CD4-positive, alpha-beta T cell treated with Interleukin-2 at 100 ng/mL for 4 hours (primary cell): ENCODE measurements around the gene SMAD1.

Source experiments
- DNase-seq: peaks from one replicate; pipeline ENCODE4 v3.0.0-alpha.2; 2020; ENCODE audit warnings: low spot score

The SMAD1 gene

DNA sequence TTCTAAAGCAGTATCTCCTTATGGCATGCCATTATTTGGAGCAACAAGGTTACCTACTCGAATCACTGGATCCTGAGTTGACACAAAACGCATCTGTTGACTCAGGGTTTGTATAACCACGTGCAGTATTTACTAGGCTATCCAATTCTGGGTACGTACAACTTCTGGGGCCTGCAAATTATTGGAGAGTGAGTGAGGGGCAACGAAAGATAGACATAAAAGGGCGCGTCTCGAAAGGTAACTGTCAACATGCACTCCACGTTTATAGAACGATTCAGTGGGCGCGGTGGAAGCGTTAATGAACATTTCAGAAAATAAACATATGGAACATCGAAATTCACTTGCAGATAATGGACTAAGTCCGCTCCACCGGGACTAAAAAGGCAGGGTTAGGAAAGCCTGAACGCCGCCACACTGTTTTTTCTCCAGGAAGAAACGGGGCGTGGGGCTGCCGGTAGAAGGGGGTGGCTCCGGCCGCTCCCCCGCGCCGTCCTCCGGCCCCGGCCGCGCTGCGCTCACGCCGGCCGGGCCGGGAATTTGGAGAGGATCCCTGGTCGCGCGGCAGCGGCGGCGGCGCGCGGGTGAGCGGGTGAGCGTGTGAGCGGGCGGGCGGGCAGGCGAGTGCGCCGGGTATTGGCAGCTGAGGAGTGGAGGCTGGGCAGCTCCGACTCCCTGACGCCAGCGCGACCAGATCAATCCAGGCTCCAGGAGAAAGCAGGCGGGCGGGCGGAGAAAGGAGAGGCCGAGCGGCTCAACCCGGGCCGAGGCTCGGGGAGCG lies at the start of gene SMAD1:
Gene SMAD1, plus strand, starts transcription at position 690 of the 778 bp plus-strand sequence. CDS start 32,761 bp downstream, outside the sequence.
- DNase-seq: no peak

DNA sequence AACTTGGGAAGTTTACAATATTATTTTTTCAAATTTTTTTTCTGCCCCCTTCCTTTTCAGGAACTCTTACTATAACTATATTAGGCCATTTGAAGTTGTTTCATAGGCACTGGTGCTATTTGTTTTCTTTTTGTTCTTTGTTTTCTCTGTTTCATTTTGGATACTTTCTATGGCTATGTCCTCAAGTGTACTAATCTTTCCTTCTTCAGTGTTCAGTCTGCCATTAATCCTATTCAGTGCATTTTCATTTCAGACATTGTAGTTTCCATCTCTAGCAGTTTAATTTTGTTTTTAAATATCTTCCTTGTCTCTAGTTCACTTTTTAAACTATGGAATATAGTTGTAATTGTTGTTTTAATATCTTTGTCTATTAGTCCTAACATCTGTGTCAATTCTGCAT lies 48.0 kb upstream of the SMAD1 start:
- no peak for DNase-seq

DNA sequence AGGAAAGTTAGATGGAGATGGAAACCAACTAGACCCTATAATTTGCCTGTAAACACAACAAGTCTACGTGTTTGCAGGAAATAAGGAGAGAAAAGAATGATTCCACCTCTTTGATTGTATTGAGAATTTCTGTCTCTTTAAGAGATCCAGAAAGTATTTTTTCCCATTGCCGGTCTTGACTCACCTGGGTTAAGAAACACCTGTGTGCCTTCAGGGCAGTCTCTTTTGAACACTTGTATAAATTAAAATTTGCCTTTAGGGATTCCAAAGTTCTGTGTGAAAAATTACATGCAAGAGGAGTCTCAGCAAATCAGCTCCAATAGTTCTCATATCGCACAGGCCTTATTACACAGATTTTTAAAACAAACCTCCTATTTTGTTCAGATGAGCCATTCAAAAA lies 46.0 kb upstream of the SMAD1 start:
- DNase-seq: no peak

DNA sequence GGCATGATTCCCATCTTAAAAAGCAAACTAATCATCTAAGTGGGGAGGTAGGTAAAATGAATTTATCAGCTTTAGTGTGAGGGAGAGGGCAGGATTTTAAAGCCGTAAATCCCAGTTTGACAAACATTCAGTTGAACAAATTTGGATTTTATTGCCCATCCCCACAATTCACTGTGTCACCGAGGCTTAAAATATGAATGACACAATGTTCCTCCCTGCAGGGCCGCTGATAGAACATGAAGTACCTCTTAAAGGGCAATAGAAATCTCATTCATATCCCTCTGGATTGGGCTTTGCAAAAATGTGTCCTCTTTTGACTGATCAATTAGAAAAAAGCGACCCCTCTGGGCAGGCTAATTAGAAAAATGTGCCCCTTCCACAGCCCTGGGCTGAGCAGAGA lies 45.5 kb upstream of the SMAD1 start:
- no peak for DNase-seq

DNA sequence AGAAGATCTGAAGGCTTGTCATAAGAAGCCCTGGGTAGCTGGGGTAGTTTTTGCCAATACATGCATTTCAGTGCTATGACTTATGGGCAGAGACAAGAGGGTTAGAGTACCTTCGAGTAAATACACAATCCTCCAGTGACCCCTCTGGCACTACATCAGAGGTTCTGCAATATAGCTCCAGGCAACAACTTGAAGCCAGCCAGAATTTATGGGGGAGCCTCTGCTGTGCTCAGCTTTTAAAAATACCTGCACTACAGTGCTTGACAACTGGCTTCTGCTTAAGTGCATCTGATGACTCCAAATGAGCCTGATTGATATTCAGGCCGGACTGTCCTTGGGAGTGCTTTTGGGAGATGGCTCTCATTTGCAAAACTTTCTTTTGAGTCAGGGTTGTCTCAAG lies 44.9 kb upstream of the SMAD1 start:
- no peak for DNase-seq

DNA sequence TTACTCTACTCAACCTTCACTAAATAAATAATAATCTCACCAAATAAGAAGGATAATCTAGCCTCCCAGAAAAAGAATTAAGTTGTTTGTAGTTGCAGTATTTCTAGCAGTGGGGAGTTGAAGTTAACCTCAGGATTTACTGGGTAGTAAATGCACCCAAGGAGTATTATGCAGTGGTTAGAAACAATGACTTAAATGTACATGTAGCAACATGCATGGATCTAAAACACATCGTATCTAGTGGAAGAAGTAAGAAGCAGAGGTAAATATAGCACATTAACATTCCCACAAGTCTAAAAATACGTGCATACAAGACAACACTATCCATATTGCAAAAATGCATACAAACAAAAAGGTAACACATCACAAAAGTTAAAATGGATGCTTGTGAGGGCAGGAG lies 44.2 kb upstream of the SMAD1 start:
- no peak for DNase-seq

DNA sequence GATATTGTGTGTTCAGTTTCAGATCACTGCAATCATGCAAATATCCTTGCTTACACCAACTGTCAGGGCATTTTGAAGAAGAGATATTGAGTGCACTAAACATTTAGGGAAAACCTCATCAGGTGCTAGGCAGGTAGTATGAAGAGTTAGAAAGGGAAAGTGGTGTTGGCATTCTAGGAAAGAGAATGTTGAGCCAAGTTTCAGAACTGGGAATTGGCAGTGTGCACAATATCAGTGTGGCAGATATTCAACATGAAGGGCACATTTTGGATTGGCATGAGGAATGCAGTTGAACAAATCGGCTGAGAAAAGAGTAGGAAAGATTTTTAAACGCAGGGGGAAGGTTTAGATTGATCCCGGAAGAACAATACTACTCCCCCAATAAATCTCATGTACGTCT lies 43.4 kb upstream of the SMAD1 start:
- no peak for DNase-seq

DNA sequence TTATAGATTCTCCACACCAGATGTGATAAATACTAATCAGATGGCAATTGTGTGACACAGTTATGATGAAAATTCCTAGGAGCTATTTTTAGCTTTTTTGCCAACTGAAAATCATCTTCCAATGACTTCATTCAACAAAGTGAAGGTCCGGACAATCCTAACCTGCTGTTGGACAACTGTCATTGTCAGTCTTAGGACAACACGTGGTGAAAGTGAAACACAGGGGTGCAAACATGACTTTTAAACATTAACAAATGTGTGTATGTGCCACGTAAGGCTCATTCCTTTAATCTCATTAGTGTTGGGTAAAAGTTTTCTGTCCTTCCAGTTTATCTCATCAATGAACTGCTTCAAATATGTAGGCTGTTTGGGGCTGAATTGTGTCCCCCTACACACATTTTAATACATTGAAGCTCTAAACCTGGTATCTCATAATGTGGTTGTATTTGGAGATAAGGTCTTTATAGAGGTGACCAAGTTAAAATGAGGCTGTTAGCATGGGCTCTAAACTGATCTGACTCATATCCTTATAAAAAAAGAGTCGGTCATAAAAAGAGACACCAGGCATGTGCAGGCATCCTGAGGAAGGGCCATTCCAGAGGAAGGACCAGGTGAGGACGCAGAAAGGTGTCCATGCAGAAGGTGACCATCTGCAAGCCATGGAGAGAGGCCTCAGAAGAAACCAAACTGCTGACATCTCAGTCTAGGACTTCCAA lies 41.2 kb upstream of the SMAD1 start:
- no peak for DNase-seq

DNA sequence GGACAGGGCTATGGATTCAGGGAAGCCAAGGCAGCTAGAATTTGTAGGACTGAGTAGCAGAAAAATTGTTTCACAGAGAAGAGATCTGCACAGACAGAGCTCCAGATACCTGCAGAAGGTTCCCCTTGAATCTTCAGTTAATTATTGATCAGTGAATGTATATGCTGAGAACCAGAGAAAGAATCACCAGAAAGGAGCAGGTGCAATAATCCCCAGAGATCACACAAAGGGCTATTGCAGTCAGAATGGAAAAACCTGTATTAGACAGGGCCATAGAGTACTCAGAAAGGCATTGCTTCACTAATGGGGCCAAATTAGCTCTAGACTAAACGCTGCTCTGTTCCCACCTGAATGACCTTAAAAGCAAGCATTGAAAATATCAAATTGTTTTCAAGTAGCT lies 35.5 kb upstream of the SMAD1 start:
- DNase-seq: no peak

DNA sequence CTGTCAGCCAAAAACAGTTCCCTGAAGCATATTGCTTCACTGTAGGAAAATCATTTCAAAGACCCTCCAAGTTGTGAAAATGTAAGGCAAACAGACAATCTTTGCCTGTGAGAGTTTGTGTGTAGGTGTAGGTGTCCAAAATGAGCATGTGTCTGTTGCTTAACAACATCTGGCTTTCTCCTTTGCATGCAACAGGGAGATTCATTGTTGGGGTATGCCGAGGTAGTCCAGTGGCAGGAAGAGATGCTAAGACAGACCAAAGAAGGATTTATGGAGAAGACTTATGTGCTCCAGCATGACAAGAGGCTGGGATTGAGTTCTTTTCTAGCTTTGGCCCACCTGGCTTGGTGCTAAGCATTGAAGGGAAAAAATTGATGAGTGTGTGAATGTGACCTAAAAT lies 29.8 kb upstream of the SMAD1 start:
- DNase-seq: no peak

DNA sequence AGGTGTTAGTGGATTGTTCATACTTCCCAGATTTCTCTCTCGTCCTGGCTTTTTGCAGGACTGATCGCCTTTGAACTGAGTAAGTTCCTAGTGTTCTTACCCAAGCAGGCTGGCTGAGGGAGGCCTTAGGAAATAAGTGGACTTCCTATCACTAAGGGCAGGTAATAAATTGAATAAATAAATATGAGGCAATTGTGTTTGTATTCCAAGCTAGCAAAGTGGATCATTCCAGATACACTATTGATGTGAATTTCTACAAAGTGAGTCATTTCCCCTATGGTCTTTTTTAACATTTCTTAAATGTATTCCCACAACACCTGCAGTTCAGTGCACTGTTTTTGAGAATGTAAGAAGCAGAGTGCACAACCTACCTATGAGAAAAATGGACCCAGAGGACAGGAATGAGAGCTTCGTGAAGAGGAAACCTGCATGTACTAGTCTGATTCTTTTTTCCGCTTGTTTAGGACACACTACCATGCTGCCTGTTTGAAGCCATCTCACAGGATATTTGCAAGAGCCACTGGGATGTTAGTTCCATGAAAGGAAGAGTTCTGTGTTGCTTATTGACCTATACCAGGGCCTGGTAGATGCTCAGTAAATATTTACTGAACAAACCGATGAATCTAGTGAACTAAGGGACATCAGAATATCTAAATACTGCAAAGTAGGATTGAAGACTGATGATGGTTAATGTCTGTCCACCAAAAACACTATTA lies 29.0 kb upstream of the SMAD1 start:
- DNase-seq: no peak

DNA sequence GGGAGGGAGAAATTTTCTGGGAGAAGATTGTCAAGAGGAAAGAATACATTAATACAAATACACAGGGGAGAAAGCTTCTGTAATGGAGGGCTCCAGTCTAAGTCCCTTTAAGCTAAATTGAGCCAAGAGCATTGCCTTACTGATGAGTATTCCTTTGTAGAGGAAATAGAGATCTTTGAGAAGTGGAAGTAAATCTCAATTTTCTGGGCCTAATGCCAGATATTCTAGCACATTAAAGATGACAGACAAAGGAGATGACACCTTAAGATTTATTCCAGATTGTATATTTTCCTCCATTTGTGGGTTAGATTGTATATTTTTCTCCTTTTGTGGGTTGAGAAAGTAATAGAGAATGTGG lies 28.5 kb upstream of the SMAD1 start:
- no peak for DNase-seq

DNA sequence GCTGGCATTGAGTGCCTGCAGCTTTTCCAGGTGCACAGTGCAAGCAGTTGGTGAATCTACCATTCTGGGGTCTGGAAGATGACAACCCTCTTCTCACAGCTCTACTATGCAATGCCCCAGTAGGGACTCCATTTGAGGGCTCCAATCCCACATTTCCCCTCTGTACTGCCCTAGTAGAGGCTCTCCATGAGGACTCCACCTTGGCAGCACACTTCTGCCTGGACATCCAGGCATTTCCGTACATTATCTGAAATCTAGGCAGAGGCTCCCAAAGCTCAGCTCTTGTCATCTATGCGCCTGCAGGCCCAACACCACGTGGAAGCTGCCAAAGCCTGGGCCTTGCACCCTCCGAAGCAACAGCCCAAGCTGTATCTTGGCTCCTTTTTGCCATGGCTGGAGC lies 8.4 kb upstream of the SMAD1 start:
- DNase-seq: no peak

DNA sequence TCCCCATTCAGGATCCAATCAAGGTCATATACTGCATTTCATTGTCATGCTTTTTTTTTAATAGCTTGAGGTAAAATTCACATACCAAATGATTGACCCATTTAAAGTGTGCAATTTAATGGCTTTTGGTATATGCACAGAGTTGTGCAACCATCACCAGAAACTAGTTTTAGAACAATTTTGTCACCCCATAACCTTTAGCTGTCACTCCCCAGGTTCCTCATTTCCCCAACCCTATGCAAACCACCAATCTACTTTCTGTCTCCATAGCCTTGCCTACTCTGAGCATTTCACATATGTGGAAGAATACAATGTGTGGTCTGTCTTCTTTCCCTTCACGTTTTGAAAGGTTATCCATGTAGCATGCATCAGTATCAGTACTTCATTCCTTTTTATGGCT lies 1.4 kb upstream of the SMAD1 start:
- no peak for DNase-seq

DNA sequence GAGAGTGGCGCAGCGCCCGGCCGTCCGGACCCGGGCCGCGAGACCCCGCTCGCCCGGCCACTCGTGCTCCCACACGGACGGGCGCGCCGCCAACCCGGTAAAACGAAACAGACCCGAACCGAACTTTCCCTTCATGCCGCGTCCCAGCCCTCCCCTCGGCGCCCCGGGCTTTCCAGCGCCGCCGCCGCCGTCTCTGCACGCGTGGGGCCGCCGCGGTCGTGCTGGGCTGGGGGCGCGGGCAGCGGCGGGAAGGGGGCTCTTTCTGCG lies 222 bp downstream of the SMAD1 start:
- no peak for DNase-seq

DNA sequence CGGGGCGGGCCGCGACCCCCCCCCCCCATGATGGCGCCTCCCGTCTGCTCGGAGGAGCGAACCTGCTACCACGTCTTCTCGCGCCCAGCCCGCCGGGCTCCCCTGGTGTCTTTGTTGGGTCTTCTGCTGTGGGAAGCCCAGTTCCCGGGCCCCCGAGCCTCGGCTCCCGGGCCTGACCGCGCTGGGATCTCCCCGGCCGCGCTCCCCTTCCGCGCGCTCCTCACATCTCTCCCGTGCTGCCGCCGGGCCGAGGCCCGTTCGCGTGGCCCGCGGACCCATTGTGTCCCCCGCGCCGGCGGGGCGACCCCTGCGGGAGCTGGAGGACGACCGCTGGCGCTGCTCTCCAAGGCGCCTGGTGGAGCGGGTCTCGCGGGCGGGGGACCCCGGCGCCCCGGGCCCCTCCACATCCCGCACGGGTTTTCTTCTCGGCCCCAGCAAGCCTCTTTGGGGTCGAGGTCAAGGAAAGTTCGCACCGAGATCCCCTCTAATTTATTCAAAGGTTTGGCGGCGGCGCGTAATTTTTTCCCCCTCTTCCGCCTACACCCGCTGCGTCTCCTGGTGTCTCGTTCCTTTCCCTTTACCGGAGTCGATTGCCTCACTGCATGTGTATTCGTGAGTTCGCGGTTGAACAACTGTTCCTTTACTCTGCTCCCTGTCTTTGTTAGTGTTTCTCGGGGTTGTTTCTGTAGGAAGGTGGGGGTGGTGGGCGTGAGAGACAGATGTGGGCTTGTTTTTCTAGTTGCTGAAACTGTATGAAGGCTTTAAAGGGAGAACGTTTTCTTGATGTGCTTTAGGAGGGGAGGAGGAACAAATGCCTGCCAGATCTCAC lies 770 bp downstream of the SMAD1 start:
- DNase-seq: no peak

DNA sequence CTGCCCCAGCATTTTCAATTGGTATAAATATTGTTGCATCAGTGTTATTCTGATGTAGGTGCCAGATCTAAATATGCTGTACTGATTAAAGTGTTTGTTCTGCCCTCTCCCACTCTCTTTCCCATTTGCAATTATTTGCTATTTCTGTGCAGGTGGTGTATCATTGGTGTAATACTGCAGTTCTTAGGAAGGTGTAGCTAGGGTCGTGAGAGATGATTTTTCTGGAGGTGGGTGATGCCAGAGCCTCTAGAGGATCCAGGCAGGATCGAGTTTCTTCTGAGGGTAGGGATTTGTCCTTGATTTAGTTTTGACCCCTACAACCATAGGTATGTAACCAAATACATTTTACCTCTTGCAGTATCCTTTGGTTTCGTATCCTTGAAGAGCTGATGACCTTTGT lies 1.9 kb downstream of the SMAD1 start:
- DNase-seq: no peak

DNA sequence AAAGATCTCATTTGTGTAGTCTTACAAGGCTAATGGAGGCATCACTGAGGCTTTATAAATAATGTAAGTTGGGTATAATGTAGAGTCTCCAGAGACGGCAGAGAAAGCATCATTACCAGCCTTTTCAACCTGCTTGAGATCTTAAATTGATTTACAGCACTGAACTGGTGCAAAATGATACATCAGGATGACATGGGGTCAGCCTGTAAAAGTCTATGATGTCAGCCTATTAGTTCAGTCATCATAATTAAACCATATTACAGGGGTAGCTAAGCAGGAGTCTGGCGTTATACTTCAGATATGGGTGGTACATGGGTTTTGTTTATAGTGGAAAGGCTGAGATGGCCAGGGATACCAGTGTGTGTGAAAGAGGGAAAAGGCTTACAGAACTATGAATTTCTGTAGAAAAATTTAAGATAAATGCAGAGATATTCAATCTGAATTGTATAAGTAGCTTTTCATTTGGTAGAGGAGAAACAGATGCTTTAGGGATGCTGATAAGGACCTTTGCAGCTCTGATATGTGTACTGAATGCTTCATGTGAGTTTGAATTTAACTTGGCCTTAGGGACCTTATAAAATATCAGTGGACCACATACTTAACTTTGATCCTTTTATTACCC lies 2.7 kb downstream of the SMAD1 start:
- DNase-seq: no peak

DNA sequence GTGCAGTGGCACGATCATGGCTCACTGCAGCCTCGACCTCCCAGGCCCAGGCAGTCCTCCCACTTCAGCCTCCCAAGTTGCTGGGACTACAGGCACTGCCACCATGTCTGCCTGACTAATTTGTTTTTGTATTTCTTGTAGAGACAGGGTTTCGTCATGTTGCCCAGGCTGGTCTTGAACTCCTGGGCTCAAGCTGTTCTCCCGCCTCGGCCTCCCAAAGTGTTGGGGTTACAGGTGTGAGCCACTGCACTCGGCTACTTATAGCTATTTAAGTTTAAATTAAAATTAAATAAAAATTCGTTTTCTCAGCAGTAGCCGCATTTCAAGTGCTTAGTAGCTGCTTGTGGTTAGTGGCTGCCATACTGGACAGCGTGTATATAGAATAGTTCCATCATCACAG lies 3.5 kb downstream of the SMAD1 start:
- no peak for DNase-seq

DNA sequence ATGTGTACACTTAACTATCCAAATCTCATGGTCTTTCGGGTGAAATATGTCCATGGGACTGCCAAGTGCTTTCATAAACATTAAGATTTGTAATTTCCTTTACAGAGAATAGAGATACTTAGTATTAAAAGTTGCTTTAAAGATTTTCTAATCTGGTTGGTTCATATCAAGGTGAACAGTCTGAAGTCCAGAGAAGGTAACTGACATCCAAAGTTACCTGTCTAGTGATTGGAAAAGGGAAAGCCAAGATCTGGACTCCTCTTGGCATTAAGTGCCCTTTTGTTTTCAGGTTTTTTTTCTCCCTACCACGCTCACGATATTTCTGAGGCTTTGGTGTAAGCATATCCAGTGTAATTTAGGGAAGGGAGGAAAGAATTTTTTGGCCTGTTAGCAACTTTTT lies 5.0 kb downstream of the SMAD1 start:
- no peak for DNase-seq

DNA sequence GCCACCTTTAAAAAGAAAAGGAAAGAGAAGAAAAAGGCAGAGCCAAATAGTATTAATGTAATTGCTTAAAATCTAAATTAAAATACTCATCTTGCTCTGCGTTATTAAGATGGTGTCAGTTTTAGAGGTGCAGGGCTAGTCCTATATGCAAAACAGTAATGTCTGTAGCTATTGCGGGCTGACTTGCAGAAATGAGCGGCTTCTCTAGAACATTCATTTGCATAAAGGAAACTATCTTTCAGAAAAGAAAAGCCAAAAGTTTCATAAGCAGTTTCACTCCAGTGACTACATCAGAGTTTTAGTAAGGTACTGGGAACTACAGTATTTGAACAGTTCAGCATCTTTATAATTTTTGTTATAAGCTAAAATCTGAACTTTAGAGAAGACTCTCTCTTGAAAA lies 6.0 kb downstream of the SMAD1 start:
- no peak for DNase-seq

DNA sequence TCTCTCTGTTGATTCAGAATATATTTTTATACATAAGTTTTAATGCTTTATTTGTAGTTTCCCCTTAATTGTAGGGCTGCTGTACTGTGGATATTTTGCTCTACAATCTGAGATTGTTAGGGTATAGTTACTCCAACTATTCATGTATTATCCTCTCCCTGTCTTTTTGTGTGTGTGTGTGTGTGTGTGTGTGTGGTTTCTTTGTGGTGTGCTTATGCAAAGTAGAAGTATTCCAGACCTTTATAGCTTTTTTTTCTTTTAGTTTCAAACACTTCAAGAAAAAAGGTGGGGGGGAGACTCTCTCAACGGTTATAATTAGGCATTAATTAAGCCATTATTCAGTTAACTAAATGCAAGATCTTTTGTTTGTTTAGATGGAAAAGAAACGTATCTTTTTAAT lies 6.7 kb downstream of the SMAD1 start:
- no peak for DNase-seq
